CD4-positive, alpha-beta T cell (primary cell): Measurements from ENCODE around the gene GH2. TPM values are rescaled to one million over a fixed set of nuclear protein-coding genes. Genes with fewer than 3 reads are reported as not detected.
A peak's percentile ranks its signal among the peaks of the same experiment; 100 is the strongest.

ENCODE experiments used
- ATAC-seq: fragments of 200-7000 bp; cut with Tn5 transposase; one replicate; pipeline ENCODE4 v1.10.0; 2022; ENCODE audit warnings: mild to moderate bottlenecking; ENCODE audit not compliant: poor library complexity
- CTCF ChIA-PET: fragments of 350-600 bp; sonication (Branson Sonifier 250); formaldehyde crosslinking; loops from one replicate; lab custom pipeline; 2021; ENCODE audit warnings: antibody characterized with exemption, inconsistent platforms; lab: Charles Lee
- POLR2A ChIA-PET: fragments of 350-600 bp; sonication (Branson Sonifier 250); formaldehyde crosslinking; loops from one replicate; lab custom pipeline; 2021; ENCODE audit warnings: antibody characterized with exemption, inconsistent platforms; lab: Charles Lee
- DNase-seq, 14 experiments: peaks; one replicate each; pipeline ENCODE4 v3.0.0-alpha.2; 2013 to 2020; ENCODE audit warnings: mixed read lengths in 2 of 14
- H3K27ac ChIP-seq, 2 donors: one replicate each; pipeline versions ENCODE4 v1.5.1 to v1.7.0; 2013; ENCODE audit warnings: low read length in 2 of 2, low read depth in 1 of 2, mild to moderate bottlenecking in 1 of 2
- H3K27me3 ChIP-seq, 2 experiments: 1 replicate in 1 of 2; 2 replicates in 1 of 2; pipeline versions ENCODE4 v1.6.1 to v1.7.0; 2013; ENCODE audit warnings: low read length in 2 of 2, control low read depth in 1 of 2, mild to moderate bottlenecking in 1 of 2, moderate library complexity in 1 of 2; ENCODE audit not compliant: insufficient read depth in 2 of 2, control insufficient read depth in 1 of 2
- H3K36me3 ChIP-seq: one replicate; pipeline ENCODE4 v1.6.1; 2013; ENCODE audit warnings: low read length, control low read depth; ENCODE audit not compliant: insufficient read depth
- H3K4me1 ChIP-seq: one replicate; pipeline ENCODE4 v1.6.1; 2013; ENCODE audit warnings: low read length, control low read depth; ENCODE audit not compliant: insufficient read depth
- H3K4me3 ChIP-seq: one replicate; pipeline ENCODE4 v1.5.1; 2013; ENCODE audit warnings: mild to moderate bottlenecking, low read length, moderate library complexity
- H3K9me3 ChIP-seq, 2 experiments: 1 replicate in 1 of 2; 2 replicates in 1 of 2; pipeline versions ENCODE4 v1.6.1 to v1.7.0; 2013; ENCODE audit warnings: low read length in 2 of 2, mild to moderate bottlenecking in 2 of 2, control low read depth in 1 of 2, moderate library complexity in 1 of 2; ENCODE audit not compliant: control insufficient read depth in 1 of 2, insufficient read depth in 1 of 2
- H3K27ac Mint-ChIP-seq: one replicate; pipeline ENCODE4 v1.8.0; 2020; ENCODE audit warnings: mixed read lengths
- H3K27me3 Mint-ChIP-seq: one replicate; pipeline ENCODE4 v1.8.0; 2021; ENCODE audit warnings: mixed read lengths
- H3K36me3 Mint-ChIP-seq: one replicate; pipeline ENCODE4 v1.8.0; 2021; ENCODE audit warnings: low read depth, mixed read lengths
- H3K4me1 Mint-ChIP-seq: one replicate; pipeline ENCODE4 v1.8.0; 2021; ENCODE audit warnings: low read depth, mixed read lengths
- H3K4me3 Mint-ChIP-seq: one replicate; pipeline ENCODE4 v1.8.0; 2020; ENCODE audit warnings: mild to moderate bottlenecking, mixed read lengths
- H3K9me3 Mint-ChIP-seq: one replicate; pipeline ENCODE4 v1.8.0; 2020; ENCODE audit warnings: mixed read lengths
- intact Hi-C, 2 experiments: fragments of 100-400 bp; cut with DNase I in 1 of 2; cut with micrococcal nuclease in 1 of 2; formaldehyde crosslinking; loops; one replicate each; pipeline versions ENCODE4 v1.15.1 to v1.9.0; 2023 to 2025; cut with DNase I, micrococcal nuclease
- total RNA-seq, 174 experiments: library from RNA in 2 of 174; stranded (reverse) in 2 of 174; gene quantifications; one replicate each; pipeline ENCODE4 v1.2.3 and lab custom pipeline; 2021 to 2026
- TF ChIP-seq, protein P1 (sequence below): fragments of 200-600 bp; IDR thresholded peaks from one replicate; pipeline ENCODE4 v1.8.0; 2022; ENCODE audit warnings: antibody characterized with exemption, mild to moderate bottlenecking

Gene GH2
- total RNA-seq, 2 experiments from 2014 or later = not detected

- POLR2A ChIA-PET = interaction anchor here (1.4 kb wide), 1 partner anchor 7 kb away, joined by 5 read pairs; no protein-coding TSS in a partner anchor
Observed at GRCh38 chr17:63850401-63850800, 31.3 kb downstream of the GH2 start.

GRCh38 chr17:63848834-63849689, 32.7 kb downstream of the GH2 start:
- Mint-ChIP-seq H3K9me3 (no peaks in the 10 kb centered on the region), H3K4me1 (peaks cover 16% of the 10 kb centered on the region), H3K27ac (peak overlapping the region; percentile 68), H3K27me3 (no peaks in the 10 kb centered on the region), H3K36me3 (no peaks in the 10 kb centered on the region), H3K4me3 (peak overlapping the region; percentile 82)
- H3K4me1 ChIP-seq = peaks cover 19% of the 10 kb centered on the region
- TF ChIP-seq, protein P1, sequence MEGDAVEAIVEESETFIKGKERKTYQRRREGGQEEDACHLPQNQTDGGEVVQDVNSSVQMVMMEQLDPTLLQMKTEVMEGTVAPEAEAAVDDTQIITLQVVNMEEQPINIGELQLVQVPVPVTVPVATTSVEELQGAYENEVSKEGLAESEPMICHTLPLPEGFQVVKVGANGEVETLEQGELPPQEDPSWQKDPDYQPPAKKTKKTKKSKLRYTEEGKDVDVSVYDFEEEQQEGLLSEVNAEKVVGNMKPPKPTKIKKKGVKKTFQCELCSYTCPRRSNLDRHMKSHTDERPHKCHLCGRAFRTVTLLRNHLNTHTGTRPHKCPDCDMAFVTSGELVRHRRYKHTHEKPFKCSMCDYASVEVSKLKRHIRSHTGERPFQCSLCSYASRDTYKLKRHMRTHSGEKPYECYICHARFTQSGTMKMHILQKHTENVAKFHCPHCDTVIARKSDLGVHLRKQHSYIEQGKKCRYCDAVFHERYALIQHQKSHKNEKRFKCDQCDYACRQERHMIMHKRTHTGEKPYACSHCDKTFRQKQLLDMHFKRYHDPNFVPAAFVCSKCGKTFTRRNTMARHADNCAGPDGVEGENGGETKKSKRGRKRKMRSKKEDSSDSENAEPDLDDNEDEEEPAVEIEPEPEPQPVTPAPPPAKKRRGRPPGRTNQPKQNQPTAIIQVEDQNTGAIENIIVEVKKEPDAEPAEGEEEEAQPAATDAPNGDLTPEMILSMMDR = peak; percentile 77
- ChIA-PET POLR2A (interaction anchor here (0.7 to 1.8 kb wide), 14 partner anchors 9 to 657 kb away, joined by 3 to 14 read pairs (median 6); partner anchors contain the start of genes CCDC47, CEP95, DDX42 and DDX5), CTCF (interaction anchor here (0.6 to 2.0 kb wide), 24 partner anchors 9 to 569 kb away, joined by 3 to 21 read pairs (median 4); partner anchors contain the start of genes CCDC47, DDX42, FTSJ3 and ICAM2)
- peak; percentile 89 to 97 (median 94) for DNase-seq
- H3K9me3 ChIP-seq = peaks cover 0 to 12% of the 10 kb centered on the region in 2 experiments
- peak; percentile 97 for ATAC-seq
- intact Hi-C loops = loop anchor here (10.0 kb wide), 2 partner anchors 224 to 296 kb away; partner anchors contain the start of gene MAP3K3 (in 1 of the 2)
- no peaks in the 10 kb centered on the region for H3K27me3 ChIP-seq
- H3K36me3 ChIP-seq = no peaks in the 10 kb centered on the region
- H3K4me3 ChIP-seq = peak overlapping the region; percentile 36
- peak overlapping the region in 1 of 2 donors; percentile 36 for H3K27ac ChIP-seq

More at GRCh38 chr17:63850401-63850800, 31.3 kb downstream of the GH2 start:
- no peak for ATAC-seq
- no peak overlapping the region for H3K27ac ChIP-seq
- no peaks in the 10 kb centered on the region for H3K36me3 ChIP-seq
- H3K4me1 Mint-ChIP-seq = peaks cover 13% of the 10 kb centered on the region
- peaks cover 19% of the 10 kb centered on the region for H3K4me1 ChIP-seq
- no peak overlapping the region for H3K27ac Mint-ChIP-seq
- CTCF ChIA-PET = no interaction called here
- peaks cover 0 to 12% of the 10 kb centered on the region in 2 experiments for H3K9me3 ChIP-seq
- TF ChIP-seq, protein P1 = no peak
- no peaks in the 10 kb centered on the region for H3K27me3 Mint-ChIP-seq
- H3K4me3 ChIP-seq = no peak overlapping the region
- H3K27me3 ChIP-seq = no peaks in the 10 kb centered on the region
- no peaks in the 10 kb centered on the region for H3K9me3 Mint-ChIP-seq
- peak in 1 of 14 experiments; percentile 31 for DNase-seq
- intact Hi-C loops = no loop called here
- H3K4me3 Mint-ChIP-seq = no peak overlapping the region
- H3K36me3 Mint-ChIP-seq = no peaks in the 10 kb centered on the region

GRCh38 chr17:63847525-63848249, 34.1 kb downstream of the GH2 start:
- Histone ChIP-seq H3K4me1 (peaks cover 30% of the 10 kb centered on the region), H3K4me3 (no peak overlapping the region), H3K36me3 (no peaks in the 10 kb centered on the region), H3K27me3 (no peaks in the 10 kb centered on the region), H3K9me3 (peaks cover 0 to 12% of the 10 kb centered on the region in 2 experiments), H3K27ac (no peak overlapping the region)
- Mint-ChIP-seq H3K27ac (peak overlapping the region; percentile 55), H3K36me3 (no peaks in the 10 kb centered on the region), H3K27me3 (no peaks in the 10 kb centered on the region), H3K4me3 (peak overlapping the region; percentile 58), H3K9me3 (no peaks in the 10 kb centered on the region), H3K4me1 (peaks cover 30% of the 10 kb centered on the region)
- intact Hi-C loops = loop anchor here (10.0 kb wide), 2 partner anchors 223 to 297 kb away; partner anchors contain the start of gene MAP3K3 (in 1 of the 2)
- DNase-seq = no peak
- TF ChIP-seq, protein P1 = no peak
- POLR2A ChIA-PET = interaction anchor here (1.4 to 1.8 kb wide), 6 partner anchors 8 to 152 kb away, joined by 3 to 14 read pairs (median 6); partner anchors contain the start of genes CCDC47 and DDX42
- ATAC-seq = no peak
- CTCF ChIA-PET = interaction anchor here (1.2 to 2.0 kb wide), 6 partner anchors 9 to 422 kb away, joined by 3 to 7 read pairs (median 4); no protein-coding TSS in a partner anchor
